Fibroblast of skin of right quadriceps (primary cell): ENCODE data around the gene SLC2A1.
A peak's percentile ranks its signal among the peaks of the same experiment; 100 is the strongest.

Experiments used
- DNase-seq: peaks from one replicate; pipeline ENCODE4 v3.0.0-alpha.2; 2013

SLC2A1 gene

GRCh38 chr1:42940851-42941639 is 17.6 kb downstream of the SLC2A1 start:
- DNase-seq, result peak; percentile 98

GRCh38 chr1:42938645-42939615 is 19.7 kb downstream of the SLC2A1 start:
- DNase-seq, result no peak

- peak; percentile 24 for DNase-seq
These were observed 20.6 kb downstream of the SLC2A1 start for GRCh38 chr1:42937836-42938644.

- peak; percentile 69 for DNase-seq
These were observed 21.4 kb downstream of the SLC2A1 start for GRCh38 chr1:42937141-42937696.

GRCh38 chr1:42936309-42937078 is 22.2 kb downstream of the SLC2A1 start:
- DNase-seq, result peak; percentile 85

GRCh38 chr1:42935971-42936308 is 22.7 kb downstream of the SLC2A1 start:
- no peak for DNase-seq

- no peak for DNase-seq
These were observed 23.3 kb downstream of the SLC2A1 start for GRCh38 chr1:42935313-42935895.

GRCh38 chr1:42934541-42935312 is 23.9 kb downstream of the SLC2A1 start:
- DNase-seq, result no peak

GRCh38 chr1:42933610-42934491 is 24.8 kb downstream of the SLC2A1 start:
- DNase-seq, result no peak

GRCh38 chr1:42933060-42933586 is 25.5 kb downstream of the SLC2A1 start:
- no peak for DNase-seq

- no peak for DNase-seq
These were observed 26.2 kb downstream of the SLC2A1 start for GRCh38 chr1:42932442-42932941.

- no peak for DNase-seq
These were observed 26.7 kb downstream of the SLC2A1 start for GRCh38 chr1:42931911-42932422.

GRCh38 chr1:42931108-42931539 is 27.5 kb downstream of the SLC2A1 start:
- DNase-seq, result peak; percentile 46

GRCh38 chr1:42930178-42931107 is 28.2 kb downstream of the SLC2A1 start:
- DNase-seq, result no peak

- no peak for DNase-seq
These were observed 29.1 kb downstream of the SLC2A1 start for GRCh38 chr1:42929434-42930177.

GRCh38 chr1:42928859-42929258 is 29.8 kb downstream of the SLC2A1 start:
- no peak for DNase-seq
